Liver (tissue), 9 donors: ENCODE measurements around the gene TP53I11. TPM values are rescaled to one million over a fixed set of nuclear protein-coding genes. Genes with fewer than 3 reads are reported as not detected.

ENCODE experiments used
- DNase-seq: peaks from one replicate; pipeline ENCODE4 v3.0.0-alpha.2; 2017; ENCODE audit warnings: low spot score
- H3K27ac ChIP-seq, 2 donors: one replicate each; pipeline ENCODE4 v1.7.0; 2013; ENCODE audit warnings: inconsistent platforms in 2 of 2, low read length in 2 of 2, control low read depth in 1 of 2, low read depth in 1 of 2, mild to moderate bottlenecking in 1 of 2
- H3K27me3 ChIP-seq, 4 donors: one replicate each; pipeline versions ENCODE4 v1.6.1 to v1.7.0; 2013; ENCODE audit warnings: low read length in 3 of 4, inconsistent platforms in 1 of 4, mild to moderate bottlenecking in 1 of 4, moderate library complexity in 1 of 4; ENCODE audit not compliant: control insufficient read depth in 4 of 4, insufficient read depth in 4 of 4
- H3K36me3 ChIP-seq, 4 donors: one replicate each; pipeline versions ENCODE4 v1.6.1 to v1.7.0; 2013; ENCODE audit warnings: low read length in 3 of 4, mild to moderate bottlenecking in 3 of 4, low read depth in 1 of 4, moderate library complexity in 1 of 4; ENCODE audit not compliant: control insufficient read depth in 4 of 4, insufficient read depth in 3 of 4
- H3K4me1 ChIP-seq, 4 donors: one replicate each; pipeline versions ENCODE4 v1.6.1 to v1.7.0; 2013; ENCODE audit warnings: low read length in 3 of 4, mild to moderate bottlenecking in 3 of 4, moderate library complexity in 1 of 4; ENCODE audit not compliant: control insufficient read depth in 4 of 4, insufficient read depth in 4 of 4
- H3K4me3 ChIP-seq, 3 donors: one replicate each; pipeline versions ENCODE4 v1.6.1 to v1.7.0; 2013; ENCODE audit warnings: low read length in 3 of 3, control low read depth in 1 of 3, low read depth in 1 of 3, mild to moderate bottlenecking in 1 of 3
- H3K9ac ChIP-seq, 2 donors: one replicate each; pipeline ENCODE4 v1.7.0; 2013; ENCODE audit warnings: low read length in 2 of 2, mild to moderate bottlenecking in 2 of 2, moderate library complexity in 2 of 2, control low read depth in 1 of 2, low read depth in 1 of 2
- H3K9me3 ChIP-seq, 4 donors: one replicate each; pipeline versions ENCODE4 v1.6.1 to v1.7.0; 2013; ENCODE audit warnings: low read length in 3 of 4; ENCODE audit not compliant: control insufficient read depth in 4 of 4
- FOXA2 ChIP-seq: IDR thresholded peaks from 2 replicates; pipeline ENCODE4 v1.6.1; 2016; ENCODE audit warnings: antibody characterized with exemption
- GABPA ChIP-seq, 2 donors: IDR thresholded peaks in 1 of 2; conservative IDR thresholded peaks in 1 of 2; 2 replicates each; pipeline ENCODE4 v1.6.1; 2016; ENCODE audit warnings: antibody characterized with exemption in 2 of 2, mild to moderate bottlenecking in 1 of 2, moderate library complexity in 1 of 2
- HNF4A ChIP-seq, 2 donors: conservative IDR thresholded peaks; 2 replicates each; pipeline ENCODE4 v1.6.1; 2016; ENCODE audit warnings: antibody characterized with exemption in 2 of 2, mild to moderate bottlenecking in 2 of 2
- JUND ChIP-seq, 2 donors: IDR thresholded peaks; 2 replicates each; pipeline ENCODE4 v1.6.1; 2016; ENCODE audit warnings: antibody characterized with exemption in 2 of 2
- NR2F2 ChIP-seq: IDR thresholded peaks from 2 replicates; pipeline ENCODE4 v1.6.1; 2016; ENCODE audit warnings: antibody characterized with exemption
- RXRA ChIP-seq, 2 donors: IDR thresholded peaks; 2 replicates each; pipeline ENCODE4 v1.6.1; 2017 to 2018; ENCODE audit warnings: antibody characterized with exemption in 2 of 2, mild to moderate bottlenecking in 1 of 2
- SP1 ChIP-seq: IDR thresholded peaks from 2 replicates; pipeline ENCODE4 v1.6.1; 2018; ENCODE audit warnings: antibody characterized with exemption, mild to moderate bottlenecking
- TAF1 ChIP-seq: conservative IDR thresholded peaks from 2 replicates; pipeline ENCODE4 v1.6.1; 2016; ENCODE audit warnings: antibody characterized with exemption, mild to moderate bottlenecking
- WGBS: extraction: QIAGEN DNeasy Blood & Tissue Kit; methylation state at CpG from one replicate; pipeline ENCODE4 v1.1.7; 2013; 5-methylcytosine and 5-hydroxymethylcytosine counted together
- polyA plus RNA-seq, 2 donors: library from polyadenylated mRNA; stranded (reverse) in 1 of 2; unstranded in 1 of 2; fragments of 200-250 nt in 1 of 2; fragments of >200 nt in 1 of 2; fragmentation: Nextera tagmentation in 1 of 2; extraction: Ambion mirVana in 1 of 2; gene quantifications; one replicate each; pipeline versions ENCODE4 v1.2.1 to v1.2.3, GENCODE V29; 2013 to 2015
- total RNA-seq, 2 donors: library from RNA; depleted of rRNA; stranded (reverse); fragments of >200 nt; gene quantifications; one replicate each; pipeline ENCODE4 v1.2.3, GENCODE V29; 2014
- TF ChIP-seq, protein P1 (sequence below): IDR thresholded peaks from 2 replicates; pipeline ENCODE4 v1.6.1; 2016; ENCODE audit warnings: antibody characterized with exemption
- TF ChIP-seq, protein P2 (sequence below): IDR thresholded peaks from 2 replicates; pipeline ENCODE4 v1.6.1; 2016; ENCODE audit warnings: antibody characterized with exemption, mild to moderate bottlenecking
- TF ChIP-seq, protein P3 (sequence below): IDR thresholded peaks from 2 replicates; pipeline ENCODE4 v1.6.1; 2016; ENCODE audit warnings: antibody characterized with exemption
- TF ChIP-seq, protein P4 (sequence below): fragments of 150-350 bp; IDR thresholded peaks from 2 replicates; pipeline ENCODE4 v1.5.1; 2017; ENCODE audit warnings: improper control_type of control experiment, low read depth, low read length; ENCODE audit not compliant: missing input control
- donor health status: healthy.
- donor health status: healthy.
- donor health status: healthy.
- donor health status: healthy.
- donor health status: healthy.

TP53I11 gene
- total and polyA plus RNA-seq, 4 donors: 3.6 to 16.0 (median 8.3) TPM

DNA sequence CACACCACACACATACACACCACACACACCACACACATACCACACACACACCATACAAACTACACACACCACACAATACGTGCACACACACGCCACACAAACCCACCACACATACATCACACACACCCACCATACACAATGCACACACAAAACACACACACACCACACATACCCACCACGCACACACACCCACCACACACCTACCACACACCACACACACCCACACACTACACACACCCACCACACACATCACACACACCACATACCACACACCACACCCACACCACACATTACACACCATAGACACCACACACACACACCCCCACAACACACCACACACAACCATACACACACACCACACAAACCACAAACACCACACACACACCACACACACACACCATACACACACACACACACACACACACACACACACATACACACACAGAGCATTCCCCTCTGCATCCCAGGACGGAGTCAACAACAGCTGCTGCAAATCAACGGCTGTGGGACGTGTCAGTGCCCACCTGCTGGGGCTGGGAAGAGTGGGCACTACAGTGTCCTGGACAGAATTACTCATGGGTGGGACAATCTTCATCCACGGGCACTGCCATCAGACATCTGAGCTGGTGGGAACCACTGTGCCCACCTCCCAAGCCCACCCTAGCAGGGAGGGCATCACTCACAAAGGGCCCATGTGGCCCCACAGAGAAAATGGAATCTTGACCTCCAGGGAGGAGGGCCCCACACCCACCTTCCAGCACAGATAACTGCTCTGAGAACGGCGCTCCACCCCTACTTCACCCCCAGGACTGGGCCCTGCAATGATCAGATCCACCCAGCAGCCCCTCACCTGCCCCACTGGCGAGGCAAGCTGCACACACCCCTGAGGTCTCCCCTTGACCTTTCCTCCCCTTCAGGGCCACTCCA lies 8.4 kb downstream of the TP53I11 start:
- no peak overlapping the region for H3K4me3 ChIP-seq
- no peaks in the 10 kb centered on the region for H3K27me3 ChIP-seq
- no peak for DNase-seq
- 88% methylated on average over 10 of the region's 10 CpGs for WGBS
- H3K9ac ChIP-seq: no peak overlapping the region
- H3K9me3 ChIP-seq: no peaks in the 10 kb centered on the region
- no peak overlapping the region for H3K27ac ChIP-seq
- TF ChIP-seq NR2F2: no peak
- TF ChIP-seq, protein P1, sequence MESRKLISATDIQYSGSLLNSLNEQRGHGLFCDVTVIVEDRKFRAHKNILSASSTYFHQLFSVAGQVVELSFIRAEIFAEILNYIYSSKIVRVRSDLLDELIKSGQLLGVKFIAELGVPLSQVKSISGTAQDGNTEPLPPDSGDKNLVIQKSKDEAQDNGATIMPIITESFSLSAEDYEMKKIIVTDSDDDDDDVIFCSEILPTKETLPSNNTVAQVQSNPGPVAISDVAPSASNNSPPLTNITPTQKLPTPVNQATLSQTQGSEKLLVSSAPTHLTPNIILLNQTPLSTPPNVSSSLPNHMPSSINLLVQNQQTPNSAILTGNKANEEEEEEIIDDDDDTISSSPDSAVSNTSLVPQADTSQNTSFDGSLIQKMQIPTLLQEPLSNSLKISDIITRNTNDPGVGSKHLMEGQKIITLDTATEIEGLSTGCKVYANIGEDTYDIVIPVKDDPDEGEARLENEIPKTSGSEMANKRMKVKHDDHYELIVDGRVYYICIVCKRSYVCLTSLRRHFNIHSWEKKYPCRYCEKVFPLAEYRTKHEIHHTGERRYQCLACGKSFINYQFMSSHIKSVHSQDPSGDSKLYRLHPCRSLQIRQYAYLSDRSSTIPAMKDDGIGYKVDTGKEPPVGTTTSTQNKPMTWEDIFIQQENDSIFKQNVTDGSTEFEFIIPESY: no peak
- TF ChIP-seq, protein P2, sequence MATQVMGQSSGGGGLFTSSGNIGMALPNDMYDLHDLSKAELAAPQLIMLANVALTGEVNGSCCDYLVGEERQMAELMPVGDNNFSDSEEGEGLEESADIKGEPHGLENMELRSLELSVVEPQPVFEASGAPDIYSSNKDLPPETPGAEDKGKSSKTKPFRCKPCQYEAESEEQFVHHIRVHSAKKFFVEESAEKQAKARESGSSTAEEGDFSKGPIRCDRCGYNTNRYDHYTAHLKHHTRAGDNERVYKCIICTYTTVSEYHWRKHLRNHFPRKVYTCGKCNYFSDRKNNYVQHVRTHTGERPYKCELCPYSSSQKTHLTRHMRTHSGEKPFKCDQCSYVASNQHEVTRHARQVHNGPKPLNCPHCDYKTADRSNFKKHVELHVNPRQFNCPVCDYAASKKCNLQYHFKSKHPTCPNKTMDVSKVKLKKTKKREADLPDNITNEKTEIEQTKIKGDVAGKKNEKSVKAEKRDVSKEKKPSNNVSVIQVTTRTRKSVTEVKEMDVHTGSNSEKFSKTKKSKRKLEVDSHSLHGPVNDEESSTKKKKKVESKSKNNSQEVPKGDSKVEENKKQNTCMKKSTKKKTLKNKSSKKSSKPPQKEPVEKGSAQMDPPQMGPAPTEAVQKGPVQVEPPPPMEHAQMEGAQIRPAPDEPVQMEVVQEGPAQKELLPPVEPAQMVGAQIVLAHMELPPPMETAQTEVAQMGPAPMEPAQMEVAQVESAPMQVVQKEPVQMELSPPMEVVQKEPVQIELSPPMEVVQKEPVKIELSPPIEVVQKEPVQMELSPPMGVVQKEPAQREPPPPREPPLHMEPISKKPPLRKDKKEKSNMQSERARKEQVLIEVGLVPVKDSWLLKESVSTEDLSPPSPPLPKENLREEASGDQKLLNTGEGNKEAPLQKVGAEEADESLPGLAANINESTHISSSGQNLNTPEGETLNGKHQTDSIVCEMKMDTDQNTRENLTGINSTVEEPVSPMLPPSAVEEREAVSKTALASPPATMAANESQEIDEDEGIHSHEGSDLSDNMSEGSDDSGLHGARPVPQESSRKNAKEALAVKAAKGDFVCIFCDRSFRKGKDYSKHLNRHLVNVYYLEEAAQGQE: no peak
- TF ChIP-seq, protein P3, sequence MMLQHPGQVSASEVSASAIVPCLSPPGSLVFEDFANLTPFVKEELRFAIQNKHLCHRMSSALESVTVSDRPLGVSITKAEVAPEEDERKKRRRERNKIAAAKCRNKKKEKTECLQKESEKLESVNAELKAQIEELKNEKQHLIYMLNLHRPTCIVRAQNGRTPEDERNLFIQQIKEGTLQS: no peak
- TF ChIP-seq HNF4A (conservative IDR thresholded peaks at IDR 0.05): no peak
- no peak for TF ChIP-seq TAF1
- TF ChIP-seq, protein P4, sequence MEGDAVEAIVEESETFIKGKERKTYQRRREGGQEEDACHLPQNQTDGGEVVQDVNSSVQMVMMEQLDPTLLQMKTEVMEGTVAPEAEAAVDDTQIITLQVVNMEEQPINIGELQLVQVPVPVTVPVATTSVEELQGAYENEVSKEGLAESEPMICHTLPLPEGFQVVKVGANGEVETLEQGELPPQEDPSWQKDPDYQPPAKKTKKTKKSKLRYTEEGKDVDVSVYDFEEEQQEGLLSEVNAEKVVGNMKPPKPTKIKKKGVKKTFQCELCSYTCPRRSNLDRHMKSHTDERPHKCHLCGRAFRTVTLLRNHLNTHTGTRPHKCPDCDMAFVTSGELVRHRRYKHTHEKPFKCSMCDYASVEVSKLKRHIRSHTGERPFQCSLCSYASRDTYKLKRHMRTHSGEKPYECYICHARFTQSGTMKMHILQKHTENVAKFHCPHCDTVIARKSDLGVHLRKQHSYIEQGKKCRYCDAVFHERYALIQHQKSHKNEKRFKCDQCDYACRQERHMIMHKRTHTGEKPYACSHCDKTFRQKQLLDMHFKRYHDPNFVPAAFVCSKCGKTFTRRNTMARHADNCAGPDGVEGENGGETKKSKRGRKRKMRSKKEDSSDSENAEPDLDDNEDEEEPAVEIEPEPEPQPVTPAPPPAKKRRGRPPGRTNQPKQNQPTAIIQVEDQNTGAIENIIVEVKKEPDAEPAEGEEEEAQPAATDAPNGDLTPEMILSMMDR: no peak
- no peak for TF ChIP-seq FOXA2
- no peak for TF ChIP-seq JUND (IDR thresholded peaks at IDR 0.05)
- no peak for TF ChIP-seq RXRA (IDR thresholded peaks at IDR 0.05)
- TF ChIP-seq GABPA (IDR thresholded peaks at IDR 0.05 in 1 of 2, conservative IDR thresholded peaks at IDR 0.05 in 1 of 2): no peak
- TF ChIP-seq SP1: no peak
- peaks cover 0 to 3% (median 0%) of the 10 kb centered on the region in 4 donors for H3K4me1 ChIP-seq
- H3K36me3 ChIP-seq: no peaks in the 10 kb centered on the region
